ENCODE results near the gene FAM89B. TPM values are rescaled to one million over a fixed set of nuclear protein-coding genes. Genes with fewer than 3 reads are reported as not detected.
"Not testable (repeated sequence)": the region's sequence is repeated elsewhere in the genome, so short reads cannot be mapped to it uniquely, and the experiment has no call there.

Gene FAM89B
- total RNA-seq, 2 experiments from 2014 or later: 12.7 to 16.0 TPM

GRCh38 chr11:65563601-65564000 lies 8.7 kb upstream of the FAM89B start:
- DNase-seq: no peak
- Mint-ChIP-seq H3K4me1 (ENCODE audit: low read depth) (peaks cover 59% of the 10 kb centered on the region), H3K9me3 (no peaks in the 10 kb centered on the region), H3K4me3 (no peak overlapping the region), H3K27ac (no peak overlapping the region), H3K36me3 (ENCODE audit: low read depth) (peaks cover 7% of the 10 kb centered on the region), H3K27me3 (no peaks in the 10 kb centered on the region)
- ChIA-PET POLR2A (interaction anchor here (1.0 to 1.7 kb wide), 2 partner anchors 9 to 140 kb away, joined by 3 to 4 read pairs; partner anchors contain the start of gene FAM89B), CTCF (interaction anchor here (0.6 to 6.0 kb wide), 5 partner anchors 8 to 222 kb away, joined by 3 to 39 read pairs (median 6); partner anchors contain the start of genes FAM89B and ZNRD2)
- ATAC-seq: no peak
- no peak for TF ChIP-seq CTCF (IDR thresholded peaks at IDR 0.05)
- intact Hi-C loops (cut with micrococcal nuclease): no loop called here

- ChIA-PET POLR2A (interaction anchor here (0.8 to 3.0 kb wide), 11 partner anchors 8 to 141 kb away, joined by 3 to 25 read pairs (median 4); partner anchors contain the start of genes FAM89B, MALAT1 and NEAT1), CTCF (interaction anchor here (0.6 to 5.3 kb wide), 8 partner anchors 8 to 250 kb away, joined by 3 to 39 read pairs (median 5); no protein-coding TSS in a partner anchor)
- ATAC-seq; H3K27me3 Mint-ChIP-seq; H3K4me3 Mint-ChIP-seq; H3K9me3 Mint-ChIP-seq; DNase-seq; intact Hi-C loops (cut with micrococcal nuclease): not testable (repeated sequence)
- H3K36me3 Mint-ChIP-seq (ENCODE audit: low read depth): peaks cover 16% of the 10 kb centered on the region
- peak overlapping the region; percentile 96 for H3K27ac Mint-ChIP-seq
- peaks cover 55% of the 10 kb centered on the region for H3K4me1 Mint-ChIP-seq (ENCODE audit: low read depth)
Observed at GRCh38 chr11:65564879-65565559, 7.3 kb upstream of the FAM89B start.

GRCh38 chr11:65565624-65566453 lies 6.5 kb upstream of the FAM89B start:
- H3K9me3 Mint-ChIP-seq: no peaks in the 10 kb centered on the region
- H3K27ac Mint-ChIP-seq: peak overlapping the region; percentile 96
- ATAC-seq (peak; percentile 14), DNase-seq (peak; percentile 68)
- intact Hi-C loops (cut with micrococcal nuclease): no loop called here
- H3K36me3 Mint-ChIP-seq (ENCODE audit: low read depth): peaks cover 20% of the 10 kb centered on the region
- POLR2A ChIA-PET: interaction anchor here (0.6 to 3.0 kb wide), 16 partner anchors 7 to 144 kb away, joined by 3 to 25 read pairs (median 4); partner anchors contain the start of genes EHBP1L1, FAM89B, MALAT1 and NEAT1
- H3K4me1 Mint-ChIP-seq (ENCODE audit: low read depth): peaks cover 46% of the 10 kb centered on the region
- peak overlapping the region; percentile 46 for H3K4me3 Mint-ChIP-seq
- no peak for TF ChIP-seq CTCF (IDR thresholded peaks at IDR 0.05)
- H3K27me3 Mint-ChIP-seq: no peaks in the 10 kb centered on the region
- CTCF ChIA-PET: interaction anchor here (0.6 to 5.3 kb wide), 10 partner anchors 8 to 251 kb away, joined by 3 to 39 read pairs (median 5); partner anchors contain the start of gene EHBP1L1

GRCh38 chr11:65569164-65569972 lies 3.0 kb upstream of the FAM89B start:
- CTCF ChIA-PET: interaction anchor here (0.8 to 4.7 kb wide), 8 partner anchors 8 to 290 kb away, joined by 5 to 59 read pairs (median 16); partner anchors contain the start of genes LTBP3, MAP3K11, MUS81 and PCNX3
- intact Hi-C loops (cut with micrococcal nuclease): no loop called here
- H3K27me3 Mint-ChIP-seq: no peaks in the 10 kb centered on the region
- H3K9me3 Mint-ChIP-seq: no peaks in the 10 kb centered on the region
- peak overlapping the region; percentile 97 for H3K27ac Mint-ChIP-seq
- H3K4me1 Mint-ChIP-seq (ENCODE audit: low read depth): peaks cover 55% of the 10 kb centered on the region
- POLR2A ChIA-PET: interaction anchor here (0.6 to 6.0 kb wide), 11 partner anchors 9 to 146 kb away, joined by 3 to 51 read pairs (median 8); partner anchors contain the start of genes LTBP3, MALAT1, NEAT1 and PCNX3
- ATAC-seq (peak; percentile 13), DNase-seq (no peak)
- TF ChIP-seq CTCF (IDR thresholded peaks at IDR 0.05): no peak
- H3K4me3 Mint-ChIP-seq: peak overlapping the region; percentile 93
- peaks cover 37% of the 10 kb centered on the region for H3K36me3 Mint-ChIP-seq (ENCODE audit: low read depth)
